Measurements from ENCODE around the gene PGAM2. TPM values are rescaled to one million over a fixed set of nuclear protein-coding genes. Genes with fewer than 3 reads are reported as not detected.

Gene PGAM2
- total and polyA plus RNA-seq, 7 experiments from 2014 or later = 0.73 to 3.1 (median 1.8) TPM; not detected in 2

GRCh38 chr7:44073664-44074348 is 8.4 kb upstream of the PGAM2 start:
- ATAC-seq (peak; percentile 96), DNase-seq (peak in 1 of 9 donors; percentile 41)
- peak overlapping the region; percentile 25 for H3K27ac ChIP-seq (ENCODE audit: low read depth, low read length)
- no peaks in the 10 kb centered on the region for H3K4me1 ChIP-seq (ENCODE audit: control insufficient read depth in 2 of 2, insufficient read depth in 2 of 2, low read length in 2 of 2)
- no peak overlapping the region for H3K4me3 ChIP-seq (ENCODE audit: low read length)
- H3K36me3 ChIP-seq (ENCODE audit: control insufficient read depth in 2 of 3, insufficient read depth in 3 of 3, low read length in 3 of 3) = peaks cover 12 to 64% (median 18%) of the 10 kb centered on the region in 3 experiments
- Mint-ChIP-seq H3K36me3 (peaks cover 5 to 26% (median 8%) of the 10 kb centered on the region in 5 donors), H3K27me3 (no peaks in the 10 kb centered on the region), H3K4me1 (peaks cover 7 to 32% (median 11%) of the 10 kb centered on the region in 7 donors), H3K27ac (peak overlapping the region in 5 of 9 donors; percentile 18 to 69 (median 38)), H3K4me3 (peak overlapping the region in 1 of 10 donors; percentile 12), H3K9me3 (peaks cover 0 to 4% (median 0%) of the 10 kb centered on the region in 11 donors)
- CTCF ChIA-PET = interaction anchor here (1.3 kb wide), 1 partner anchor 30 kb away, joined by 3 read pairs; no protein-coding TSS in a partner anchor
- intact Hi-C loops (cut with micrococcal nuclease) = loop anchor here (2.0 to 5.0 kb wide), 2 partner anchors 123 to 403 kb away; no protein-coding TSS in a partner anchor
- no peaks in the 10 kb centered on the region for H3K9me3 ChIP-seq (ENCODE audit: control insufficient read depth in 2 of 3, low read length in 3 of 3)
- POLR2A ChIA-PET = interaction anchor here (1.0 to 1.5 kb wide), 2 partner anchors 11 to 18 kb away, joined by 3 to 5 read pairs; no protein-coding TSS in a partner anchor
- no peaks in the 10 kb centered on the region for H3K27me3 ChIP-seq (ENCODE audit: control insufficient read depth in 2 of 2, insufficient read depth in 2 of 2, low read length in 2 of 2)

GRCh38 chr7:44072364-44073231 is 7.2 kb upstream of the PGAM2 start:
- ATAC-seq = peak; percentile 46
- H3K9me3 Mint-ChIP-seq = peaks cover 0 to 11% (median 0%) of the 10 kb centered on the region in 11 donors
- intact Hi-C loops (cut with micrococcal nuclease) = loop anchor here (1.0 to 5.0 kb wide), 4 partner anchors 9 to 405 kb away; no protein-coding TSS in a partner anchor
- DNase-seq = peak in 2 of 9 donors; percentile 26 to 36
- peaks cover under 1 to 21% (median 2%) of the 10 kb centered on the region in 5 donors for H3K36me3 Mint-ChIP-seq
- no peaks in the 10 kb centered on the region for H3K4me1 ChIP-seq (ENCODE audit: control insufficient read depth in 2 of 2, insufficient read depth in 2 of 2, low read length in 2 of 2)
- POLR2A ChIA-PET = interaction anchor here (0.6 to 1.5 kb wide), 5 partner anchors 9 to 355 kb away, joined by 3 to 5 read pairs (median 3); no protein-coding TSS in a partner anchor
- no peak overlapping the region for H3K27ac ChIP-seq (ENCODE audit: low read depth, low read length)
- CTCF ChIA-PET = interaction anchor here (0.8 kb wide), 1 partner anchor 9 kb away, joined by 5 read pairs; no protein-coding TSS in a partner anchor
- no peak overlapping the region for H3K4me3 ChIP-seq (ENCODE audit: low read length)
- no peaks in the 10 kb centered on the region for H3K27me3 Mint-ChIP-seq
- peaks cover 2 to 34% (median 18%) of the 10 kb centered on the region in 7 donors for H3K4me1 Mint-ChIP-seq
- H3K36me3 ChIP-seq (ENCODE audit: control insufficient read depth in 2 of 3, insufficient read depth in 3 of 3, low read length in 3 of 3) = peaks cover 0 to 52% (median 10%) of the 10 kb centered on the region in 3 experiments
- H3K4me3 Mint-ChIP-seq = no peak overlapping the region
- H3K27me3 ChIP-seq (ENCODE audit: control insufficient read depth in 2 of 2, insufficient read depth in 2 of 2, low read length in 2 of 2) = no peaks in the 10 kb centered on the region
- H3K9me3 ChIP-seq (ENCODE audit: control insufficient read depth in 2 of 3, low read length in 3 of 3) = no peaks in the 10 kb centered on the region
- H3K27ac Mint-ChIP-seq = peak overlapping the region in 7 of 9 donors; percentile 9 to 77 (median 60)

DNA sequence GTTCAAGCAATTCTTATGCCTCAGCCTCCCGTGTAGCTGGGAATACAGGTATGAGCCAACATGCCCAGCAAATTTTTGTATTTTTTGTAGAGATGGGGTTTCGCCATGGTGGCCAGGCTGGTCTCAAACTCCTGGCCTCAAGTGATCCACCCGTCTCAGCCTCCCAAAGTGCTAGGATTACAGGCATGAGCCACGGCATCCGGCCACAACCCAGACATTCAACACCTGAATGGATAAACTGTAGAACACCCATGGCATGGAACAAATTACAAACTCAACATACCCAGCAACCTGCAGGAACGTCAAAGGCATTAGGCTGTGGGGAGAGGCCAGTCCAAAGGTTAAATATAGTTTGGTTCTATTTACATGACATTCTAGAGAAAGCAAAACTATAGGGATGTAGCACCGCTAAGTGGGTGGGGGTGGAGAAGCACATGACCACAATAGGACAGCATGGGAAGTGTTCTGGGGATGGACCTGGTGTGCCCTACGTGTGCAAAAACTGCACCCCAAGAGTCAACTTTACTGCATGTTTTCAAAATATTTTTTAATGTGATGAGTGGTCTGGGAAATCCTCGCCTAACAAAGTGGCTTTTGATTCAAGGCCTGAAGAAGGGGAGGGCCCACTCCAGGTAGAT is 6.5 kb upstream of the PGAM2 start:
- DNase-seq = no peak
- H3K27ac ChIP-seq (ENCODE audit: low read depth, low read length) = no peak overlapping the region
- H3K9me3 Mint-ChIP-seq = peaks cover 0 to 11% (median 0%) of the 10 kb centered on the region in 11 donors
- POLR2A ChIA-PET = interaction anchor here (0.7 to 1.5 kb wide), 5 partner anchors 8 to 51 kb away, joined by 3 to 5 read pairs (median 3); partner anchors contain the start of gene DBNL
- H3K4me1 ChIP-seq (ENCODE audit: control insufficient read depth in 2 of 2, insufficient read depth in 2 of 2, low read length in 2 of 2) = peaks cover 0 to under 1% of the 10 kb centered on the region in 2 donors
- H3K4me1 Mint-ChIP-seq = peaks cover 3 to 37% (median 24%) of the 10 kb centered on the region in 7 donors
- intact Hi-C loops (cut with micrococcal nuclease) = loop anchor here (1.0 to 5.0 kb wide), 4 partner anchors 9 to 405 kb away; no protein-coding TSS in a partner anchor
- H3K27me3 Mint-ChIP-seq = no peaks in the 10 kb centered on the region
- peak overlapping the region in 6 of 9 donors; percentile 39 to 77 (median 54) for H3K27ac Mint-ChIP-seq
- H3K27me3 ChIP-seq (ENCODE audit: control insufficient read depth in 2 of 2, insufficient read depth in 2 of 2, low read length in 2 of 2) = no peaks in the 10 kb centered on the region
- H3K36me3 ChIP-seq (ENCODE audit: control insufficient read depth in 2 of 3, insufficient read depth in 3 of 3, low read length in 3 of 3) = peaks cover 0 to 44% (median 3%) of the 10 kb centered on the region in 3 experiments
- H3K36me3 Mint-ChIP-seq = peaks cover 0 to 15% (median 0%) of the 10 kb centered on the region in 5 donors
- no peak overlapping the region for H3K4me3 Mint-ChIP-seq
- H3K9me3 ChIP-seq (ENCODE audit: control insufficient read depth in 2 of 3, low read length in 3 of 3) = no peaks in the 10 kb centered on the region
- no peak overlapping the region for H3K4me3 ChIP-seq (ENCODE audit: low read length)
- CTCF ChIA-PET = no interaction called here
- ATAC-seq = no peak

- intact Hi-C loops (cut with micrococcal nuclease) = no loop called here
- H3K4me3 Mint-ChIP-seq = no peak overlapping the region
- H3K9me3 Mint-ChIP-seq = peaks cover 0 to 11% (median 0%) of the 10 kb centered on the region in 11 donors
- Histone ChIP-seq H3K27ac (ENCODE audit: low read depth, low read length) (no peak overlapping the region), H3K36me3 (ENCODE audit: control insufficient read depth in 2 of 3, insufficient read depth in 3 of 3, low read length in 3 of 3) (peaks cover 0 to 7% (median 0%) of the 10 kb centered on the region in 3 experiments), H3K27me3 (ENCODE audit: control insufficient read depth in 2 of 2, insufficient read depth in 2 of 2, low read length in 2 of 2) (no peaks in the 10 kb centered on the region), H3K4me1 (ENCODE audit: control insufficient read depth in 2 of 2, insufficient read depth in 2 of 2, low read length in 2 of 2) (peaks cover 0 to 18% of the 10 kb centered on the region in 2 donors), H3K9me3 (ENCODE audit: control insufficient read depth in 2 of 3, low read length in 3 of 3) (no peaks in the 10 kb centered on the region), H3K4me3 (ENCODE audit: low read length) (no peak overlapping the region)
- H3K27ac Mint-ChIP-seq = peak overlapping the region in 2 of 9 donors; percentile 3 to 50
- peaks cover 7 to 44% (median 40%) of the 10 kb centered on the region in 7 donors for H3K4me1 Mint-ChIP-seq
- H3K27me3 Mint-ChIP-seq = no peaks in the 10 kb centered on the region
- peaks cover 0 to 6% (median 0%) of the 10 kb centered on the region in 5 donors for H3K36me3 Mint-ChIP-seq
- ChIA-PET CTCF (interaction anchor here (2.1 kb wide), 1 partner anchor 13 kb away, joined by 7 read pairs; no protein-coding TSS in a partner anchor), POLR2A (interaction anchor here (1.2 to 7.6 kb wide), 6 partner anchors 11 to 104 kb away, joined by 3 to 66 read pairs (median 38); partner anchors contain the start of gene DBNL)
- ATAC-seq = no peak
- DNase-seq = no peak
Observed at GRCh38 chr7:44068054-44068453, 2.7 kb upstream of the PGAM2 start.

GRCh38 chr7:44067064-44067951 is 1.9 kb upstream of the PGAM2 start:
- Histone ChIP-seq H3K4me1 (ENCODE audit: control insufficient read depth in 2 of 2, insufficient read depth in 2 of 2, low read length in 2 of 2) (peaks cover 0 to 18% of the 10 kb centered on the region in 2 donors), H3K4me3 (ENCODE audit: low read length) (no peak overlapping the region), H3K27ac (ENCODE audit: low read depth, low read length) (no peak overlapping the region), H3K9me3 (ENCODE audit: control insufficient read depth in 2 of 3, low read length in 3 of 3) (no peaks in the 10 kb centered on the region), H3K36me3 (ENCODE audit: control insufficient read depth in 2 of 3, insufficient read depth in 3 of 3, low read length in 3 of 3) (peaks cover 0 to 7% (median 0%) of the 10 kb centered on the region in 3 experiments), H3K27me3 (ENCODE audit: control insufficient read depth in 2 of 2, insufficient read depth in 2 of 2, low read length in 2 of 2) (no peaks in the 10 kb centered on the region)
- CTCF ChIA-PET = interaction anchor here (0.5 to 2.1 kb wide), 3 partner anchors 14 to 480 kb away, joined by 3 to 7 read pairs (median 3); no protein-coding TSS in a partner anchor
- ATAC-seq (no peak), DNase-seq (no peak)
- Mint-ChIP-seq H3K36me3 (peaks cover 0 to 8% (median 0%) of the 10 kb centered on the region in 5 donors), H3K4me3 (peak overlapping the region in 2 of 10 donors; percentile 19 to 31), H3K9me3 (peaks cover 0 to 11% (median 0%) of the 10 kb centered on the region in 11 donors), H3K27me3 (no peaks in the 10 kb centered on the region), H3K27ac (peak overlapping the region in 4 of 9 donors; percentile 5 to 80 (median 56)), H3K4me1 (peaks cover 7 to 43% (median 38%) of the 10 kb centered on the region in 7 donors)
- POLR2A ChIA-PET = interaction anchor here (0.7 to 7.6 kb wide), 7 partner anchors 10 to 623 kb away, joined by 3 to 66 read pairs (median 24); partner anchors contain the start of gene DBNL
- intact Hi-C loops (cut with micrococcal nuclease) = no loop called here
